ENCODE measurements around the gene PPP2CA.
"Not testable (repeated sequence)": the region's sequence is repeated elsewhere in the genome, so short reads cannot be mapped to it uniquely, and the experiment has no call there.

The PPP2CA gene
- total RNA-seq: 33.8 to 42.5 reads per million in 2 donors

DNA sequence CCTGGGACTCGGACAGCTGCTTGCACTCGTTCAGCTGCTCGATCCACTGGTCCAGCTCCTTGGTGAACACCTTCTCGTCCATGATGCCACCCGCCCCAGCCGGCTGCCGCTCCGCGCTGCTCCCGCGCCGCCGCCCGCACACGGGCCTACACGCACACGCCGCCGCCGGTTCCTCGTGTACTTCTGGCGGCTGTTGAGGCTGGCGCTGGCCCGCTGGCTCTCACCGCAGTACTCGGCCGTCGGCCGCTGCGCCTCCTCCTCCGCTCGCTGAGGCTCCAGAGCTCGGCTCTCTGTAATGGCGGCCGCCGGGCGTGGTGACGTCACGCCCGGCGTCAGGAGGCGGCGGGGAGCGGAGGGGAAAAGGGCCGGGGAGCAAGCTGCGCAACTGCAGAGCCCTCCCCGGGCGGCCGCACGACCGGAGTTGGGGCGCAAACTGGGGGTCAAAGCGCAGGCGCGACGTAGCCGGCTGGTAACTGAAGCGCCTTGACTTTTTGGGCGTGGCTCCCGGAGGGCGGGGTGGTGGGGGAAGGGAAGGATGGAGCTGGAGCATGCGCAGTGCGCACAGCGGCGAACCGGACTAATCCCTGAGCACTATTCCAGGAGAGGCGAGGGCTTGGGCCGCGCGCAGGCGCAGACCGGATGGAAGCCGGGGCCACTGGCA is at the start of gene PPP2CA:
Gene PPP2CA, minus strand, starts transcription at position 294 of the 661 bp plus-strand sequence. Its CDS starts 212 bp downstream, at position 82.
- peak; percentile 98 for DNase-seq

DNA sequence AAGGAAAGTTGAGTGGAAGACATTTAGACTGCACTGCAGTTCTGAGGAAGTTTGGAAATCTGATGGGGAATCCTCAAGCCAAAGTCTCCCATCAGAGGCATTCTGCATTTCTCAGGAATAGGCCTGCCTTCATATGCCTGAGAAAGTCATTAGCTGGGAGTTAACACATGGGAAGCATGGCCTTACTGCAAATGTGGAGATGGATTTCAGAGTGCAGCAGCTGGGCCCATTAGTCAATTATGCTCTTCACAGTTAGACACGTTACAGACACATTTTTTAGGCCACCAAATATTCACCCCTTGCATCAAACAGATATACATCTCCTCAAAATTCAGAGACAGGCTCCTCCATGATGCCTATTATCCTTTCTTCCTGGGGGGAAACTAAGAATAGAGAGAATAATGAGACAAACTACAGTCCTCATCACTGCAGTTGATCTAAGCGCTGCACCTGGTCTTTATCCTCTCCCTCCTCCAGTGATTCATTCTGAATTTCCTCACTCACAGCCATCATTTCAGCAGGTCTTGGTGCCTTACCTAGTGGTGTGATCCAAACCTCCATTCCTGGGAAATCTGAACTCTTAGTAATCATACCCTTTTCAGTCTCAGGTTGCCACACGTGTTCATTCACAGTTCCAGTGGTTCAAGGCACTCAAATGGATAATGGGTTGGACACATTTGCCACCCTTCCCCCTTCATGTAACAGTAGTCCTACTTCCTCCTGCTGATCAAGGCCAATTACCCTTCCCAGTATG is 47.9 kb upstream of the PPP2CA start:
- DNase-seq: no peak

DNA sequence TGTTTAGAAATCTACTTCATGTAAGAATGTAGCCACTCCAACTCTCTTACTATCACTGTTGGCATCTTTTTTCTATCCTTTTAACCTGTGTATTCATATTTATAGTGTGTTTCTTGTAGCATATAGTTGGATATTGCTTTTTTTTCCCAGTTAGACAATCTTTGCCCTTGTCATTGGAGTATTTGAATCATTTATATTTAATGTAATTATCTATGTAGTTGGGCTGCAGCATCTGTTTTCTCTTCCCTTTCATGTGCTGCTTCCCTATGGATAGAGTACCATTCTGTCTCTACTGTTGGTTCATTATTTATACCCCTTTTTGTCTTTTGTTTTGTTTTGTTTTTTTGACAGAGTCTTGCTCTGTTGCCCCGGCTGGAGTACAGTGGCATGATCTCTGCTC is 45.2 kb upstream of the PPP2CA start:
- DNase-seq: no peak

DNA sequence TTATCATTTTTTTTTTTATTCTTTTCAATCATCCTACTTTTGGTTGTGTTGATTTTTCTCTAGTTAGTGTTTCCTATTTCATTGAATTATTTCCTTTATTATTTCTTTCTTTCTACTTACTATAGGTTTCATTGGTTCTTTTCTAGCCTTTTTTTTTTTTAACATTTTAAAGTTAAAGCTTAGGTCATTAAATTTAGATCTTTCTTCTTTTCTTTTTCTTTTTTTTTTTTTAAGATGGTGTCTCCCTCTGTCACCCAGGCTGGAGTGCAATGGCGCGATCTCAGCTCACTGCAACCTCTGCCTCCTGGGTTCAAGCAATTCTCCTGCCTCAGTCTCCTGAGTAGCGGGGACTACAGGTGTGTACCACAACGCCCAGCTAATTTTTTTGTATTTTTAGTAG is 43.0 kb upstream of the PPP2CA start:
- no peak for DNase-seq

DNA sequence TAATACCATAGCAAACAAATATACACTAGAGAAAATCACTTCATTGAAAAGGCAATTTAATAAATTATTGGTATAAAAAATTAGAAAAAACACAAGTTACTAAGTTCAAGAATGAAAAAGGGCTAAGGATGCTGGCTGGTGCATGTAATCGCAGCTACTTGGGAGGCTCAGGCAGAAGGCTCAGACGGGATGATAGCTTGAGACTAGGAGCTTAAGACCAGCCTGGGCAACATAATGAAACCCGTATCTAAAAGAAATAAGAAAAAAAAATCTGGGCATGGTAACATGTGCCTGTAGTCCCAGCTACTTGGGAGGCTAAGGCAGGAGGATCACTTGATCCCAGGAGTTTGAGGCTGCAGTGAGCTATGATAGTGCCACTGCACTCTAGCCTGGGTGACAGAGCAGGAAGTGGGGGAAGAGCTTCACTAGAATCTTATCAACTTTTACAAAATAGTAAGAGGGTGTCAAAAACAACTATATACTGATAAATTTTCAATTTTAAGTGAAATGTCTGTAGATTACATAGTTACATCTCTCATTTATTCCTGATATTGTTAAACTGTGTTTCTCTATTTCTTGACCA is 42.2 kb upstream of the PPP2CA start:
- no peak for DNase-seq

DNA sequence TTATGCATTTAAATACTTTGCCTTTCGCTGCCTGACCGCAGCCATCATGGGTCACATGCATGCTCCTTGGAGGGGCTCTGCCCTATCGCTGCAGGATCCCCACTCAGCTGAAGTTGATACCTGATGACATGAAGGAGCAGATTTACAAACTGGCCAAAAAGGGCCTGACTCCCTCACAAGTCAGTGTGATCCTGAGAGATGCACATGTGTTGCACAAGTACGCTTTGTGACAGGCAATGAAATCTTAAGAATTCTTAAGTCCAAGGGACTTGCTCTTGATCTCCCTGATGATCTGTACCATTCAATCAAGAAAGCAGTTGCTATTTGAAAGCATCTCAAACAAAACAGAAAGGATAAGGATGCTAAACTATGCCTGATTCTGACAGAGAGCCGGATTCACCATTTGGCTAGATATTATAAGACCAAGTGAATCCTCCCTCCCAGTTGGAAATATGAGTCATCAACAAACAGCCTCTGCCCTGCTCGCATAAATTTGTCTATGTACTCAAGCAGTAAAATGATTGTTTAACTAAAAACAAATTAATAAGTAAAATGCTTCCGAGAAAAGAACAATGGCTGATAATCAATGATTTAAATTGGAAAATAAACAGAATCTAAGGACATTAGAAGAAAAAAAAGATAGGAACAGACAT is 41.6 kb upstream of the PPP2CA start:
- no peak for DNase-seq

DNA sequence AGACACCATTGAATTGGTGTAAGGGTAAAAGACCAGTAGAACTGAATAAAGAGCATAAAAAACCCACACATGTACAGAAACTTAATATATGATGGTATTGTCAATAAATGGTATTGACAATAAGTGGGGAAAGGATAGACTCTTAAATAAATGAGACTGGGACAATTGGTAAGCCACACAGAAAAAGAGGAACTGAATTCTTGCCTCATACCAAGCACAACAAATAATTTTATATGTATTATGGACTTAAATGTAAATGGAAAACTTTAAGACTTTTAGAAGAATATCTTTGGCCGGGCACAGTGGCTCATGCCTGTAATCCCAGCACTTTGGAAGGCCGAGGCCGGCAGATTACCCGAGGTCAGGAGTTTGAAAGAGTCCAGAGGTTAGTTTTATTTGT is 37.9 kb upstream of the PPP2CA start:
- no peak for DNase-seq

DNA sequence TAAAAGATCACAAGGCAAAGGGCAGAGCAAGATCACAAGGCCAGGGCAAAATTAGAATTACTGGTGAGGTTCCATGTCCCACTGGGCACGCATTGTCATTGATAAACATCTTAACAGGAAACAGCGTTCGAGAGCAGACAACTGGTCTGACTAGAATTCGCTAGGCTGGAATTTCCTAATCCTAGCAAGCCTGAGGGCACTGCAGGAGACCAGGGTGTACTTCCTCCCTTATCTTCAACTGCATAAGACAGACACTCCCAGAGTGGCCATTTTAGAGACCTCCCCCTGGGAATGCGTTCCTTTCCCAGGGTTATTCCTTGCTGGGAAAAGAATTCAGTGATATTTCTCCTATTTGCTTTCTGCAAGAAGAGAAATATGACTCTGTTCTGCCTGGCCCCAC is 36.8 kb upstream of the PPP2CA start:
- not testable (repeated sequence) for DNase-seq

DNA sequence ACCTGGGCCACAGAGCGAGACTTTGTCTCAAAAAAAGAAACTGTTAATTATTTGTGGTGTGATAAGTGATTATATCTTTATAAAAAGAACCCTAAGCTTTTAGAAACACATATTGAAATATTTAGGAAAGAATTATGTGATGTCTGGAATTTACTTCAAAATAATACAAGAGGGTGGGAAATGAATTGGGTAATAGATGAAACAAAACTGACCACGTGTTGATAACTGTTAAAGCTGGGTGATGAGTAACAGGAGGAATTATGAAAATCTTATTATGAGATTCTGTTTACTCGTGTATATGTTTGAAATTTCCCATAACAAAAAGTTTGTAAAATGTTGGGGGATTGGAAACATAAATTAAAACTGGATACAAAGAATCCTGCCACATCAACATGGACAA is 33.0 kb upstream of the PPP2CA start:
- DNase-seq: no peak

DNA sequence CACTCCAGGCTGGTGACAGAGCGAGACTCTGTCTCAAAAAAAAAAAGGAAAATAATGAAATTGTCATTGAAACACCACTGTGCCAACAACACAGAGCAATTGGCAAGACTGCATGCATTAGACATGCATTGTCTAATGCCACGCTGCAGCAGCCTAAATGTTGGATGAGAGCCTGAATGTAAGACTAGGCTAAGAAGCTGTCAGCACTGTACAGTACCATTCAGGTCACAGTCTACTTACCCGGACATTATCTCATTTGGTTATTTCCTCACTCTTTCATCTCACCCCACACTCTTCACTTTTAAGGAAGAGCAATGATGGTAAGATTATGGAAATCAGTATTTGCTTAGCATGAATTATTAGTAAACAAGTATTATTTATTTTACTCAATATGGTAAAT is 31.3 kb upstream of the PPP2CA start:
- no peak for DNase-seq

DNA sequence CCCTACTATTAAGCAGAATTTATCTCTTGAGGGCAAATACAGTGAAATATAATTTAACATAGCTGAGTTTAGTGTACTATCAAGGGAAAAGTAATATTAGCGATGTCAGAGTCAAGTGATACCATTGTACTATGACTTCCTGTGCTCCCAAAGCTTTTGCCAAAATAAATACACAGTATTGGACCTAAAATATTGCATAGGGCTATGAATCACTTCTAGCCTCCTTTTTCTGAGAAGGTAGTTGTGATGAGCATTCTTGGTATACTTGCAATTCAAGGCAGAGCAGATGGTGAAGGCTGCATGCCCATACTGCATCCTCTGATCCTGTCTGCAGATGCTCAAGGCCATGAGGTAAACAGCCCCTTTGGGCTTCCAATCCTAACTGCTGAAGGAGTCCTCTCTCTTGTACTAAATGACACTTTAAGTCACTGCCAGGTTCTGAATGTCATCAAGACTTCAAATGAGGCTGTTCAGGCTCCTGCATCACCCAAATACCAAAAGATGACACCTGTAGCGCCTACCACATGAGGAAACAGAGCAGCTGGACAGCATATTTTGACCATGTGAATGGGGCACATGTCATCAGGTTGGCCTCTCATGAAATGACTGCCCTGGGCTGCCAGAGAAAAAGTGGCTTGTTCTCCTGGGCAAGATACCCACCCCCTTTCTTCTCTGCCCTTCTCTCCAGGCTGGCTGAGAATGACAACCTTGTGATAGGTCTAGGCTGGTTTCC is 29.7 kb upstream of the PPP2CA start:
- DNase-seq: no peak

DNA sequence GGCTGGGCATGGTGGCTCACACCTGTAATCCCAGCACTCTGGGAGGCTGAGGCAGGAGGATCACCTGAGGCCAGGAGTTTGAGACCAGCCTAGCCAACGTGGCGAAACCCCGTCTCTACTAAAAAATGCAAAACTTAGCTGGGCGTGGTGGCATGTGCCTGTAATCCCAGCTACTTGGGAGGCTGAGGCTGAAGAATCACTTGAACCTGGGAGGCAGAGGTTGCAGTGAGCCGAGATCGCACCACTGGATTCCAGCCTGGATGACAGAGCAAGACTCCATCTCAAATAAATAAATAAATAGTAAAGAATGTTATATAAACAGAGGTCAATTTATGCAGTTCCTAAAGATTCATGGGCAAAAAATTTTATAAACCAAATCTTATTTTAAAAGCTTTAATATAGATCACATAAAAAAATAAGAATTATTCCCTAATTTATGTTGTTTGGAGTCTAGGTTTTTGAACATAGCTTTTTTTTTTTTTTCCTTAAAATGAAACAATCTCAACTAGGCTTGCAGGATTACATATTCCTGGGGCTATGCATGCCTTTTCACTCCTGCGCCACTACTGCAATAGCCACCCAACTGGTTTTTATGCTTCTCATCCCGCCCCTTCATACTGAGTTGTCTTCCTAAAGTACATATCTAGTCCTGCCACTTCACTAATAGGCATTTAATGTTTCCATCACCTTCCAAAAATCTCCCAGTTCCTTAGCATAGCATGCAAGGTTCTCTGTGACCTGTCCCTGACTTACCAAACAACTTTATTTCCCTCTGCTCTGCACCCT is 27.7 kb upstream of the PPP2CA start:
- DNase-seq: not testable (repeated sequence)

DNA sequence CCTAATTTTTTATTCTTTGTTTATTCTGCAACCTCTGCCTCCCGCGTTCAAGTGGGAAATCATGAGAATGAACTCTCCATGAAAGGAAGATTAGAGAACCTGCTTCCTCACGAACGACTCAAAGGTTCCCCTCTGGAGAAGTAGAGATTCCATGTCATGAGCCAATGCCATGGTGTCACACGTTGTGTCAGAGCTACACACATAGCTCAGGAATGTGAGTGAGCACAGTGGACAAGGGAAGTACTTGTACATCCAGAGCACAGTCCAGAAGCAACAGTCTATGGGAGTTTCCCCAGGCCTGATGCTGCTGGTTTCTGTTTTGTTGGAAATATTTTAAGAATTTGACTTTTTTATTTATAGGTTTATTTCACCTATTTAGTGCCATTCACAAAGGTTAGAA is 26.8 kb upstream of the PPP2CA start:
- no peak for DNase-seq

DNA sequence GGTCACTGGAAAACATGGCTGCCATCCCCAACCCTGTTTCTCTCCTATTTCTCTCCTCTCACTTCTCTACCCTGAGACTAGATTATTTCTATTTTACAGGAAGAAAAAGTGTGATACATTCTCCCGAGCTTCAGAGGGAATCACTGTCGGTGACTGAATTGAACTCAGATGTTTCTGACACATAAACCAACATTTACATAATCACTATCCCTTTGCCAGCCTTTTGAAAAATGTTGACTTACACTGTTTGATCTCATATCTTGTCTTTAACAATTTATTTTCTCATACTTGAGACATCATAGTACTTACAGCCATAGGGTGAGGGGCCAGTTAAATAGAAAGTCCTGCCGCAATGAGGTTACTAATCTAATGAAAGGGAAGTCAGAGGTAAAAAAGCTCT is 25.1 kb upstream of the PPP2CA start:
- DNase-seq: no peak

DNA sequence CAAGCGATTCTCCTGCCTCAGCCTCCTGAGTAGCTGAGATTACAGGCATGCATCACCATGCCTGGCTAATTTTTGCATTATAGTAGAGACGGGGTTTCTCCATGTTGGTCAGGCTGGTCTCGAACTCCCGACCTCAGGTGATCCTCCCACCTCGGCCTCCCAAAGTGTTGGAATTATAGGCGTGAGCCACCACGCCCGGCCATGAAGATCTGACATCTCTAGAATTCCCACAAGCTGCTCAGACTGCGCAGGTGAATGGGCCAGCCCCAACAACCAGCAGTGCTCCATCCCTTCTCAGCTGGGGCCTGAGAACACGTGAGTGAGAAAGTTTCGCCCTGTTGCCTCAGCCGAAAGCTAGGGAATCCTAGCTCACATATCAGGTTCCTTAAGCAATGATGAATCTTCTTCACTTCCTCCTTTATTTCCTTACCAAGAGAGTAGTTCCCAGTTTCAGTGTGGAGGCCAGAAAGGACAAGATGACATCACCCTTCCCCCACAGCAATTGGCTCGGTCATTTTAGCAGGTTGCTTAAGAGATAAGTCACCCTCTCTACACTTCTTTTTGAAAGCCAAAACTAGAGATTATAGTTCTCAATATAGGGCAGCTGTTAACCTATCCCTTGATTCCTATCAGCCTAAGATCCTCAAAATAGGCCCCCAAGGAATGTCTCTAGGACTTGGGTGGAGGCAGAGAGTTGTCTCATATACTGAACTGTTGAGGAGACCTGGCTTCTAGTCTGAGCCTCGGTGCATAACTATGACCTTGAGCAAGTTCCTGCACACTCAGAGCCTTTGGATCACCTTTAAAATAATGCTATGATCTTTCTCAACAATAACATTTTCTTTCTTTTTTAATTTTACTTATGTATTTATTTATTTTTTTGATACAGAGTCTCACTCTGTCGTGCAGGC is 23.9 kb upstream of the PPP2CA start:
- no peak for DNase-seq

DNA sequence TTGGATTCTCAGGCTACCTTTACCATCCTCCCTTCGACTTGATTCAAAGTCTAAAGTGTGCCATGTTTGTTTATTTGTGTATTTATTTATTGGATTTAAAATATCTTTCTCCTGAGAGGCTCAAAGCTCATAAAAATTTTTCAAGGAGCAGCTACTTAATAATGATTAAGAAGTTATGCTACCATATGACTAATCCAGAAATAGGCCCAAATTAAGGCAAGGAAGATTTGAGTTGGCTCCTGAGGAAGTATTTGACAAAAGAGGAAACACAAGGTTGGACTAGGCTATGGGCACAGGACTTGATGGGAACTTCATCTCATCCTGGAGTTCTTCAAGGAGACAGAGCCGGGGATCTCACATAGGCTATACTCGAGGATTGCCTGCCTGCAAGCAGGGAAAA is 22.4 kb upstream of the PPP2CA start:
- no peak for DNase-seq

DNA sequence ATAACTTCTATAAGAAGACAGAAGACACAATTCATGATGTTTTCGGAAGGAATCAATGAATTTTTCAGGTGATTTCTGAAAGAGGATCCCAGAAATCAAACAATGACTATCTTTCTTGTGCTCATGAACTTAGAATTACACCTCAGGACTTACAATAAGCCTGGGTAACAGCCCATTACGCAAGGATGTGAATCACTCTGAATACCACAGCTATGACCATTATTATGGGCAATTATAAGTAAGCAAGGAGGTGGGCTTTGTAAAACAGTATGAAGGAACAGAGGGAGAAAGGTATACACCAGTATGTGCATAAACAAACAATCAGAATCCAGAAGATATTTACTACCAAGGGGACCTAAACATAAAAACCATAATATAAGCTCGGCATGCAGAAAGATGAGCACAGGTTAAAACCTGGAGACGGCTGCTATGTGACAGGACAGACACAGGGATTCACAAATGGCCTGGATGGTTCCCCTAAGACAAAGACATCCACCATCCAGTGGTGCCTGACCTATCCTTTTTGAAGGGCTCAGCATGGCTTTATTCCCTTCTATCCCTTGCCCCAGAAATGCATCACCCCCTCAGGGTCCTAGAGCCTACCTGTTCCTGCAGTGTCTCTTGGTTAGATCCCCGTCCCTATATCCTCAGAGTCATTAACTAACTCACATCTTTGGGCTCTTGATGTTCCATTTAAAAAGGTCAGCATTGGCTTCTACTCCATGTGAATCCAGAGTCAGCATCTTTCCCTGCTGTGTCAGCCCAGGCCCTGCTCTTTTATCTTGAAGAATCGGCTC is 21.8 kb upstream of the PPP2CA start:
- DNase-seq: no peak

DNA sequence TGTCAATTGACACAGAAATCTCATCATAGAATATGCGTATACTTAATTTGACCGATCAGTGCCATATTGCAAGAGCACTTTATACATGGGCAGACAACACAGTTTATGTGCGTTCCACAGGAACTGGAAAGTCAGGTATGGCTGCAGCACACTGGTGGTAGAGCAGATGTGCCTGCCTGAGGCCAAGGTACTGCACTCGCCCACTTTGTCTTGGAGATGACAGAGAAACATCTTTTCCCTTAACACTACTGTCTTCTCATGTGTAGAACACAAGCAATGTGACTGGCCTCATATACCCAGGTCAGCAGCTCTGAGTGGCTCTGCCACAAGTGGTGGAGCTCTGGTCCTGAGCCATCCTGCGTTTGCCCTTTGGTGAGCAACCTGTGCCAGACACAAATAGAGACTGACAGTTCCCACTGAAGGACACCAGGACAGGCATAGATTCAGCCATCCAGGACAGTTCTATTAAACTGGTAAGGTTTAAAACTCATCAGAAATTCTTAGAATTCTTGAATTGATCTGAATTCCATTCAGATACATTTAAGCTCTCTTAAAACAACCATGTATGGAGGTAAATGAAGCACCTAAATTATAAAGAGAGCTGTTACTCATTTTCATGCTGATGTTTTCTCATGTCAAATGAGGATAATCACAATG is 21.0 kb upstream of the PPP2CA start:
- no peak for DNase-seq

DNA sequence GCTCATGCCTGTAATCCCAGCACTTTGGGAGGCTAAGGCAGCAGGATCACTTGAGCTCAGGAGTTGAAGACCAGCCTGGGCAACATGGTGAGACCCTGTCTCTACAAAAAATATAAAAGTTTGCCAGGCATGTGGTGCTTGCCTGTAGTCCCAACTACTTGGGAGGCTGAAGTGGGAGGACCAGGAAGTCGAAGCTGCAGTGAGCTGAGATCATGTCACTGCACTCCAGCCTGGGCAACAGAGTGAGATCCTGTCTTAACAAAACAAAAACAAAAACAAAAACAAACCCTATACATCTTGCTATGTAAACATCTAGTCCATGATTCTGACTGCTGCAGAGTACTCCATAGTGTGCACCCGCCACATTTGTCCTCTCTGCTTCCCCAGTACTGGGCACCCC is 19.8 kb upstream of the PPP2CA start:
- DNase-seq: no peak

Data from activated gamma-delta T cell (primary cell).